CD4-positive, alpha-beta T cell treated with Interleukin-21 for 1 hour (primary cell): Measurements from ENCODE around the gene CRPPA.
A peak's percentile ranks its signal among the peaks of the same experiment; 100 is the strongest.
"Not testable (repeated sequence)": the region's sequence is repeated elsewhere in the genome, so short reads cannot be mapped to it uniquely, and the experiment has no call there.

ENCODE experiments used
- DNase-seq: peaks from one replicate; pipeline ENCODE4 v3.0.0-alpha.2; 2020

Gene CRPPA

GRCh38 chr7:16421333-16422102 is at the start of gene CRPPA:
Gene CRPPA (minus strand): TSS chr7:16421538. CDS start chr7:16421322, 216 bp downstream.
- peak; percentile 29 for DNase-seq

- no peak for DNase-seq
Observed at GRCh38 chr7:16465469-16466361, 44.4 kb upstream of the CRPPA start, which contains the start of gene SOSTDC1. Gene SOSTDC1 (minus strand): TSS chr7:16465738. CDS start chr7:16465668, 70 bp downstream.

- DNase-seq: no peak
Observed at GRCh38 chr7:16463949-16464715, 42.8 kb upstream of the CRPPA start.

GRCh38 chr7:16463520-16463919 is 42.2 kb upstream of the CRPPA start:
- DNase-seq: no peak

- DNase-seq: no peak
Observed at GRCh38 chr7:16462431-16462889, 41.1 kb upstream of the CRPPA start.

- DNase-seq: no peak
Observed at GRCh38 chr7:16460789-16461493, 39.6 kb upstream of the CRPPA start.

- DNase-seq: not testable (repeated sequence)
Observed at GRCh38 chr7:16456303-16456702, 35.0 kb upstream of the CRPPA start.

GRCh38 chr7:16455591-16455990 is 34.3 kb upstream of the CRPPA start:
- no peak for DNase-seq

- DNase-seq: no peak
Observed at GRCh38 chr7:16450366-16450765, 29.0 kb upstream of the CRPPA start.

GRCh38 chr7:16447876-16448275 is 26.5 kb upstream of the CRPPA start:
- DNase-seq: no peak

- DNase-seq: no peak
Observed at GRCh38 chr7:16446508-16446907, 25.2 kb upstream of the CRPPA start.

GRCh38 chr7:16443871-16444270 is 22.5 kb upstream of the CRPPA start:
- DNase-seq: not testable (repeated sequence)

- no peak for DNase-seq
Observed at GRCh38 chr7:16438988-16439387, 17.6 kb upstream of the CRPPA start.

- DNase-seq: no peak
Observed at GRCh38 chr7:16436306-16436705, 15.0 kb upstream of the CRPPA start.

- DNase-seq: no peak
Observed at GRCh38 chr7:16433568-16434122, 12.3 kb upstream of the CRPPA start.

- DNase-seq: no peak
Observed at GRCh38 chr7:16432425-16432731, 11.0 kb upstream of the CRPPA start.

- DNase-seq: peak; percentile 52
Observed at GRCh38 chr7:16431646-16432424, 10.5 kb upstream of the CRPPA start.

- DNase-seq: no peak
Observed at GRCh38 chr7:16430133-16430532, 8.8 kb upstream of the CRPPA start.

GRCh38 chr7:16428672-16429071 is 7.3 kb upstream of the CRPPA start:
- no peak for DNase-seq

GRCh38 chr7:16428182-16428581 is 6.8 kb upstream of the CRPPA start:
- DNase-seq: no peak

GRCh38 chr7:16423761-16424160 is 2.4 kb upstream of the CRPPA start:
- no peak for DNase-seq
